ENCODE results near the gene FAM98C.

GRCh38 chr19:38402967-38403674, at the start of gene FAM98C:
- TF ChIP-seq CTCF (conservative IDR thresholded peaks at IDR 0.05; ENCODE audit: low read length) (peak; percentile 83), EZH2phosphoT487 (IDR thresholded peaks at IDR 0.05; ENCODE audit: borderline replicate concordance, low read depth, low read length) (no peak)

Measured in OCI-LY7 (cell line).